ENCODE measurements around the gene ELL.
A peak's percentile ranks its signal among the peaks of the same experiment; 100 is the strongest.

Gene ELL

DNA sequence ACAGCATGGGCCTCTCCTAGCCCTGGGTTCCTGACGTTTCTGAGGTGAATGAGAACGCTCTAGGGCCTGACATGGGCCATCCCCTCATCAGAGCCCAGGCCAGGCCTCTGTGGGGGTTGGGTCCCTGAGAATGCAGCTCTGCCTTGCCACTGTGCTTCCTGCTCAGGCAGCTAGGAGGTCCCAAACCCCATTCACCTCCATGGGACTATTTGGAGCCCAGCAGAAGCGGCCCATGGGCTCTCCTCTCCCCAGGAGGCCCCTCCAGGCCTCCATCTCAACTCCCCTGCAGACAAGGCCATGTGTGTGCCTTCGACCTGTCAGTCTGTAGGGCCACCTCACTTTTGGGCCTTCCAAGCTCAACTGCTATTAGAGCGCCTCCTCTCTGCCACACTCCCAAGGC lies 36.9 kb downstream of the ELL start:
- no peaks in the 10 kb centered on the region for H3K36me3 Mint-ChIP-seq (ENCODE audit: low read depth)
- no peak overlapping the region for H3K4me3 Mint-ChIP-seq
- H3K9me3 Mint-ChIP-seq = peaks cover 5% of the 10 kb centered on the region
- no peak for DNase-seq
- H3K27ac Mint-ChIP-seq = peak overlapping the region; percentile 76
- peaks cover 9% of the 10 kb centered on the region for H3K27me3 Mint-ChIP-seq (ENCODE audit: low read depth, poor library complexity)
- H3K4me1 Mint-ChIP-seq = peaks cover 66% of the 10 kb centered on the region
- TF ChIP-seq, protein P1, sequence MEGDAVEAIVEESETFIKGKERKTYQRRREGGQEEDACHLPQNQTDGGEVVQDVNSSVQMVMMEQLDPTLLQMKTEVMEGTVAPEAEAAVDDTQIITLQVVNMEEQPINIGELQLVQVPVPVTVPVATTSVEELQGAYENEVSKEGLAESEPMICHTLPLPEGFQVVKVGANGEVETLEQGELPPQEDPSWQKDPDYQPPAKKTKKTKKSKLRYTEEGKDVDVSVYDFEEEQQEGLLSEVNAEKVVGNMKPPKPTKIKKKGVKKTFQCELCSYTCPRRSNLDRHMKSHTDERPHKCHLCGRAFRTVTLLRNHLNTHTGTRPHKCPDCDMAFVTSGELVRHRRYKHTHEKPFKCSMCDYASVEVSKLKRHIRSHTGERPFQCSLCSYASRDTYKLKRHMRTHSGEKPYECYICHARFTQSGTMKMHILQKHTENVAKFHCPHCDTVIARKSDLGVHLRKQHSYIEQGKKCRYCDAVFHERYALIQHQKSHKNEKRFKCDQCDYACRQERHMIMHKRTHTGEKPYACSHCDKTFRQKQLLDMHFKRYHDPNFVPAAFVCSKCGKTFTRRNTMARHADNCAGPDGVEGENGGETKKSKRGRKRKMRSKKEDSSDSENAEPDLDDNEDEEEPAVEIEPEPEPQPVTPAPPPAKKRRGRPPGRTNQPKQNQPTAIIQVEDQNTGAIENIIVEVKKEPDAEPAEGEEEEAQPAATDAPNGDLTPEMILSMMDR (IDR thresholded peaks at IDR 0.05) = no peak

DNA sequence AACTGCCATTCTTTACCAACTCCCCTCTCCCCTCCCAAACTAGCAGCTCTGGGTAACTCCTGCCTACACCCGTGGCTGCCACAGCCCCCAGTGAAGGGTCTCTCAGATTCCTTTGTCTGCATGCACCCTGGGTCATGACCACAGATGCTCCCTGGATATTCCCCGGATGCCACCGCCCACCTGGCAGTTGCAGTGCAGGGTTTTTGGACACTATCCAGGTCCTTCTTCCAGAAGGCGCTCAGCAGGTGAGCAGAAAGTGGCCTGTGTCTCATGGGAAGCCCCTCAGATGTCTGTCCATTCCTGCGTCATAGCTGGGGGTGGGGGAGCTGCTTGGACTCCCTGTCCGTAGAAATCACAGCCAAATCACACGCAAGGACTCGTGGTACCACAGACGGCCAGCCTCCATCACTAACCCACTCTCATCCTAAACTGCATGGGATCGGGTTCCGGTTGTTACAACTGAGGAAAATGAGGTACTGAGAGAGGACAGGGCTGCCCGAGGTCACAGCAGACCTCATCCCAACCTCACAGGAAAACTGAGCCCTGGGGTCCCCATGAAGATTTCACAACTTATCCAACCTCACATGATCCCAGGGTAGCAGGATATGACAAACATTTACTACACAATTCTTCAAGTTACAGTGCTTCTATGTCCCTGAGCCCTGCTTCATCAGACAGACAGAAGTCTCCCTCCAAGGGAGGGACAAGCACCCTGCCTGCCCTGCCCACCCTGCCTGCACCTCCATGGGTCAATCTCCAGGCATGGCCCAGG lies 38.6 kb downstream of the ELL start:
- Mint-ChIP-seq H3K4me3 (no peak overlapping the region), H3K9me3 (peaks cover 5% of the 10 kb centered on the region), H3K36me3 (ENCODE audit: low read depth) (no peaks in the 10 kb centered on the region), H3K27me3 (ENCODE audit: low read depth, poor library complexity) (peaks cover 5% of the 10 kb centered on the region), H3K4me1 (peaks cover 65% of the 10 kb centered on the region), H3K27ac (peak overlapping the region; percentile 87)
- DNase-seq = no peak
- TF ChIP-seq, protein P1 (IDR thresholded peaks at IDR 0.05) = no peak

DNA sequence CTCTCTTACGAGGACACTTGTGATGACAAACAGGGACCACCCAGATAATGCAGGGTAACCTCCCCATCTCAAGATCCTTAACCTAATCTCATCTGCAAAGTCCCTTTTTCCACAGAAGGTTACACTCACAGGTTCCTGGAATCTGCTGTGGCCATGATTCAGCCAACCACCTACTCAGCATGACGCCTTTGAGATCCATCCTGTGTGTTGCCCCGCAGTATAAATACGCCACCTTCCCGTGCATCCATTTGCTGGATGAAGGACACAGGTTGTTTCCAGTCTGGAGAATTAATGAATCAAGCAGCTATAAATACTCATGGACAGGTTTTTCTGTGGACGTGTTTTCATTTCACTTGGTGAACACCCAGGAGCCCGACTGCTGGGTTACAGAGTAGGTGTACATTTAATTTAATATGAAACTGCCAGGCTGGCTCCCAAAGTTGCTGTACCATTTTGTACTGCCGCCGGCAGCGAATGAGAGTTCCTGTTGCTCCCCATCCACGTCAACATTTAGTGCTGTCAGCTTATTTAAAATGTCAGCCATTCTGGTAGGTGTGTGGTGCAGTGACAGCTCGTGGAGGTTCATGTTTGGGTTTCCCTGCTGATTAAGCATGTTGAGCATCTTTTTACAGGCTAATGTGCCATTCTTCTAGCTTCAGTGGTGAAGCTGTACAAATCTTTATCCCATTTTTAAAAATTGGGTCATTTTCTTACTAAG lies 40.2 kb downstream of the ELL start:
- no peak overlapping the region for H3K27ac Mint-ChIP-seq
- TF ChIP-seq, protein P1 (IDR thresholded peaks at IDR 0.05) = no peak
- H3K36me3 Mint-ChIP-seq (ENCODE audit: low read depth) = peaks cover 6% of the 10 kb centered on the region
- peaks cover 5% of the 10 kb centered on the region for H3K27me3 Mint-ChIP-seq (ENCODE audit: low read depth, poor library complexity)
- H3K9me3 Mint-ChIP-seq = peaks cover 9% of the 10 kb centered on the region
- peaks cover 62% of the 10 kb centered on the region for H3K4me1 Mint-ChIP-seq
- no peak overlapping the region for H3K4me3 Mint-ChIP-seq
- DNase-seq = no peak

DNA sequence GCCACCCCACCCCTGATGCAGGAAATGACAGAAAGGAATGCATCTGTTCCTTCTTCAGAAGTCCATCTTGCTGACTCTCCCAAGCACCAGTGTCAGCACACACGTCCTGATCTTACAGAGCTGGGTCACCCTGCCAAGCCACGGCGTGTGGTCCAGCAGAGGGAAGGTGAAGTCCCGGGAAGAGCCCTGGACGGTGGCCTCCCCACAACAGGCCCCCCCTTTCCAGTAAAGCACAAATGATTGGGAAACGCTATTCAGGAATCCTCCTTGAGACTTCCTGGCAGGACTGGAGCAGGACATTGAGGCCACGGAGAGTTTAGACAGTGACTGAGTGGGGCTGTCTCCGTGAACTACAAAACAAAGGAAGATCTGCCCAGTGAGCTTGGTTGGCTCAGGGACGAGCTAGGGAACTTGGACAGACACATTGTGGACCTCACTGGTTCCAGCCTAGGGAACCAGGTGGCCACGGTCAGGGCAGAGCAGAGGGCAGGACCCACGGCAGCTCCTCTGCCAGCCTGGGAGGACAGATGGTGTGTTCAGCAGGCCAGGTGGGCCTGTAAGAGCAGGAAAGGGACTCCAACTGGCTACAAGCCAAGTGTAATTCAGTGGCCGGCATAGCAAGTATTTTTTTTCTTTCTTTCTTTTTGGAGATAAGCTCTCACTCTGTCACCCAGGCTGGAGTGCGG lies 41.7 kb downstream of the ELL start:
- Mint-ChIP-seq H3K4me1 (peaks cover 57% of the 10 kb centered on the region), H3K36me3 (ENCODE audit: low read depth) (peaks cover 7% of the 10 kb centered on the region), H3K9me3 (peaks cover 10% of the 10 kb centered on the region), H3K4me3 (no peak overlapping the region), H3K27ac (peak overlapping the region; percentile 69), H3K27me3 (ENCODE audit: low read depth, poor library complexity) (peaks cover 5% of the 10 kb centered on the region)
- TF ChIP-seq, protein P1 (IDR thresholded peaks at IDR 0.05) = no peak
- no peak for DNase-seq

DNA sequence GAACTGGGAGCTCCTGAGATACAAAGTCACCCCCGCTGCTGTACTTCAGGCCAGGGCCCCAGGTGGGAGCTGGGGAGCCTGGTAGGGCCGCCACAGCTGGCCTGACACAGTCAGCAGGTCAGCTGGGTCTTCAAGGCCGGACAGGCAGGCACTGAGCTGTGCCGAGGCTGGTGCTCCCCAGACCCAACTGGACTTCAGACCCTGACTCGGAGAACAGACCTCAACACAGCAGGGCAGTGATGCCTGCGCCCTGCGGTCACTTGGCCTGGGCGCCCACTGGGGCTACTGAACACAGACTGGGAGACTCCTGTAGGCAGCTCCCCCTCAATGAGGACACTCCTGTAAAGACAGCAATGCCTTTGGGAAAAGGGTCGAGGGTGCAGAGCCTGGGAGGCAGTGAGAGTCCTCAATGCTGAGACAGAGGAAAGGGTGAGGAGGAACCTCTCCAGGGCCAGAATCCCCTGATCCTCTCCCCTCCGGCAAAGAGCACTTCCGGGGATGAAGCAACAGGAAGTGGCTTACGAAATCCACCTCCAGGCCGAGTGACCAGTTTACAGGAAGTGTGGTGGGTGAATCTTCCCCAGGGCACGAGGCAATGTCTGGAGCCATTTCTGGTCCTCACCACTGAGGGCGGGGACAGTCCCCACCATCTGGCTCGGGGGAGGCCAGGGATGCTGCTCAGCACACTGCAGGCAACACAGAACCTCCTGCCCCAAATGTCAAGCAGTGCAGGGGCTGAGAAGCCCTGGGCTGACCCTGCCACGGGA lies 43.1 kb downstream of the ELL start:
- Mint-ChIP-seq H3K27ac (peak overlapping the region; percentile 77), H3K36me3 (ENCODE audit: low read depth) (peaks cover 7% of the 10 kb centered on the region), H3K4me3 (no peak overlapping the region), H3K9me3 (peaks cover 10% of the 10 kb centered on the region), H3K27me3 (ENCODE audit: low read depth, poor library complexity) (peaks cover 5% of the 10 kb centered on the region), H3K4me1 (peaks cover 52% of the 10 kb centered on the region)
- TF ChIP-seq, protein P1 (IDR thresholded peaks at IDR 0.05) = no peak
- no peak for DNase-seq
